HG03342 (cell line): Measurements from ENCODE around the gene PCNX2.
"Not testable (repeated sequence)": the region's sequence is repeated elsewhere in the genome, so short reads cannot be mapped to it uniquely, and the experiment has no call there.

Experiments
- ATAC-seq: cut with Tn5 transposase; IDR thresholded peaks from one replicate; pipeline ENCODE4 v1.9.1; 2021; ENCODE audit warnings: mild to moderate bottlenecking, moderate library complexity; ENCODE audit not compliant: unreplicated experiment

The PCNX2 gene

GRCh38 chr1:233163696-233164095 lies 131.8 kb downstream of the PCNX2 start:
- ATAC-seq = no peak

DNA sequence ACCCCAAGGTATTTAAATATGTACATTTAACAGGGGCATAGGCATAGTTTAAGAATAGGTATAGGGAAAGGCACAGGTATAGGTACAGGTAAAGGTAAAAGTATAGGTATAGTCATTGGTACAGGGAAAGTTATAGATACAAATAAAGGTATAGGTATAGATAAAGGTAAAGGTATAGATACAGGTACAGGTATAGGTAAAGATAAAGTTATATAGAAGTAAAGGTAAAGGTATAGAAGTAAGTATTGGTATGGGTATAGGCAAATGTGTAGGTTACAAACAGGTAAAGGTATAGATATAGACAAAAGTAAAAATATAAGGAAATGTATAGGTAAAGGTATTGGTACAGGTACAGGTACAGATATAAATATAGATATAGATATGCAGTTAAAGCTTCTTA lies 137.2 kb downstream of the PCNX2 start:
- no peak for ATAC-seq

DNA sequence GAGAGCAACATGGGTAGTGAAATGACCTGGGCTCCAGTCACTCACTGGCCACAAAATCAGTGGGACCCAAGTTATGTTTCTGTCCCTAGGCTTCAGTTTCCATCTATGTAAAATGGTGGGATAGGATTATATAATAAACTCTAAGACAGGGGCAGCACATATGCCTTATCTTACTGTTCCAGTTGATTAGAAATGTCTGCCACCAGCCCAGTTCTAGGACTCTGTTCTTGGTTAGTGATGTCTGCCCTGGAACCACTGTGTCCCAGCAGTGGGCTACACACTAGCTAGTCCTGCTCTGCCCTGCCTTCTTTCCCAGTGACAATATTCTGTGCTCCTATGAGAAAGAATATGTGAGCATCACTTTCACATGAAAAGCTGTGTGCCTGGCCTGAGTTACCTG lies 138.3 kb downstream of the PCNX2 start:
- ATAC-seq = no peak

GRCh38 chr1:233151861-233152260 lies 143.7 kb downstream of the PCNX2 start:
- ATAC-seq = no peak

GRCh38 chr1:233144434-233144833 lies 151.1 kb downstream of the PCNX2 start:
- no peak for ATAC-seq

DNA sequence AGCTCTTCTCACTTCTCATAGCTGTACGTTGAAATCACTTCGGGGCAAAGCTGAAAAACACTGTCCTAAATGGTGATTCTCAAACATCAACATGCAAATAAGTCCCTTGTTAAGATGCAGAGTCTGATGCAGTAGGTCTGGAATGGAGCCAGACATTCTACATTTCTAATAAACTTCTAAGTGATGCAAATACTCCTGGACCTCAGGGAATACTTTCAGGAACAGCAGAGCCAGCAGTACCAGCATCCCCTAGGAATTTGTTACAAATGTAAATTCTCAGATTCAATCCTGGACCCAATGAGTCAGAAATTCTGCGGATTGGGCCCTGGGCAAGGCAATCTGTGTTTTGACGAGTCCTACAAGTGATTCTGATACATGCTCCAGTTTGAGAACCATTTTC lies 152.3 kb downstream of the PCNX2 start:
- no peak for ATAC-seq

DNA sequence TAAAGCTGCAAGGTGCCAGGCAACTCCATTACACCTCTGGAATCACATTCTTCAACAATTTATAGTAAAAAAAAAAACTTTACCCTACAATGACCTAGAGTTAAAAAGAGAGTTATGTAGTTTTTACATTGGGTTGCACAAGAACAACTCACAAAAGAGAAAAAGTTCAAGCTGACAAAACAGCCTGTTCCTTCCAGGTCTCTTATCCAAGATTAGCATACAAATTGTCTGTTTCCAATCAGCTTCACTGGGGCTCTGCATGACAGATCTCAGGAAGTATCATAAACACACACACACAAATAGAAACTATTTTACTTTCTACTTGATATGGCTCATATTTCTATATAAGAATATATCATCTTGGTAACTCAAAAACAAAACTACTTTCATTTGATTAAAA lies 154.6 kb downstream of the PCNX2 start:
- ATAC-seq = no peak

DNA sequence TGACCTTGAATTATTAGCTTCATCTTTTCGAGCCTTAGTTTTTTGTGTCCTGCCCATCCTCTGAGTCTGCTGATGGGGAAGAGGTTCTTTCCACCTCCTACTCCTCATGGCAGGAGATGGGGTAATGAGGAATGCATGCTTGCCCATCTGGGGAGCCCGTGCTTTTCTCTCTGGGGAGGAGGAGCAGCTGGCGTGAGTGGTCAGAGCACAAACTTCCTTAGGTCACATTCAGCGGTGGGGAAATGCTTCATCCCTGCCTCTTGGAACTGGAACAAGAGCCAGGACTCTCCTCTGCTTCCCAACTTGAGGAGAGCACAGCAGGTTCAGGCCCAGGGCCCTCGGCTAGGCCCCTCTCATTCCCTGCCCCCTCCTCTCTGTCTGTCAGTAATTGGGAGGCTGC lies 155.0 kb downstream of the PCNX2 start:
- ATAC-seq = no peak

GRCh38 chr1:233138788-233139585 lies 156.5 kb downstream of the PCNX2 start:
- no peak for ATAC-seq

DNA sequence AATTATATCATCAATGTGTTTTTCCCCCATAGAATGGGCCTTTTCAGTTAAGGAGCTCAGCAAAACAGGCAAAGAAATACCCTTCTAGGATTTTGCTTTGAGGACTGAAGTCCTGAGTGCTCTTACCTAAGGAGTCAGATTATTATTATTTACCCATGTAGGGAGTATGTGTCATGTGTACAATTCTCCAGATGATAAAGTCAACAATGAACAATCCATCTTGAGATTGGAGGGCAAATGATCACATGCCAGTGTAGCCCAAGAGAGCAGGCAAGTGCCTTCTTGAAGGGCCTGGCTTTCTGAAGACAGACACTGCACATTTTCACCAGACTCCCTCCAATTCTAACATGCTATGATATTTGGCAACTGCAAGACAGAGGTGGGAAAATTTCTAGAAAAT lies 159.7 kb downstream of the PCNX2 start:
- no peak for ATAC-seq

DNA sequence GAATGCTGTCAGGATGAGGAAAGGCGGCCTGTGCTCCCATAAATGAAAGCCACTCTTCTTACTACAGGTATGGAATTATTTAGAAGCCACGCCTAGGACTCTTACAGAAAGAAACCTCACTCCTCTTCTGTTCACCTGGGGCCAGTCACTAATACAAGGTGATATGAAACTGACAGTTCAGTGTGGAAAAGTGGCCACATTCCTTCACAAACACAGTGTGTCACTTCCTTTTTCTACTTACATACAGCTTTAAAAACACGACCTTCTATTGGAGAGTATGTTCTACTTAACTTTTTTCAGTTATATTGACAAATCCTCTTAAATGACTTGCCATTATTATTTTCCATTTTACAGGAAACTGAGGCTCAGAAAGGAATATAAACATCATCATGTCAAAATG lies 163.1 kb downstream of the PCNX2 start:
- no peak for ATAC-seq

- ATAC-seq = not testable (repeated sequence)
Observed at GRCh38 chr1:233129031-233129430, 166.5 kb downstream of the PCNX2 start.

- no peak for ATAC-seq
Observed at GRCh38 chr1:233127157-233127556, 168.4 kb downstream of the PCNX2 start.

DNA sequence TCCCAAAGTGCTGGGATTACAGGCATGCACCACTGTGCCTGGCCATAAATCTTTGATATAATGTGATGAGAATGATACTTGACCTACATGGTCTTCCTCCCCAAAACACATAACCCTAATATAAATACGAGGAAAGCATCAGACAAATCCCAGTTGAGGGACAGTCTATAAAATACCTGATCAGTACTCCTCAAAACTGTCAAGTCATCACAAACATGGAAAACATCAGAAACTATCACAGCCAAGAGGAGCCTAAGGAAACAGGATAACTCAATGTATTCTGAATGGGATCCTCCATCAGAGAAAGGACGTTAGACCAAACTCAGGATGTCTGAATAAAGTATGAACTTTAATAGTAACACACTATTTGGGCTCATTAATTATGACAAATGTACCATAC lies 172.7 kb downstream of the PCNX2 start:
- no peak for ATAC-seq

DNA sequence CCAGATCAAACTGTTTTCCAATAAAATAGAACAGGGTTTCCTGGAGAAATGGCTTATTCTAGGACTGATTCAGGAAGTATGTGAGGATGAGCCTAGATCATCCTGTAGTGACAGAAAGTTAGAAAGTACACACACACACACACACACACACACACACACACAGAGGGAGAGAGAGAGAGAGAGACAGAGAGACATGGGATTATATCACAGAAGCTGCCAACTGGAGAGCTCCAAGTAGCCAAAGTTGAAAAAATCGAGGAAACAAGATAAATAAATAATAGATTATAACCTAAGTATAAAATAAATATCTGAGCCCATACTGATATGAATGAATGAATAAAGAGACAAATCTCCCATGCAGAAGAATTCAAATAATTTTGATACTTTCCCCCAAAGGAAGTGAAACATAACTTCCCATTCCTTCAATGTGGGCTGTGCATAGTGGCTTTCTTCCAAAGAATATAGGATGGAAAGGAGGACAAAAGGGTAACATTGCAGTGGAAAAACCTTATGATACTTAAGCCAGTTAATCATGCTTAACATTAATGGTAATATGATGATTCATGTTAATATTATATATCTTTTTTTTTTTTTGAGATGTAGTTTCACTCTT lies 173.5 kb downstream of the PCNX2 start:
- ATAC-seq = no peak

- ATAC-seq = no peak
Observed at GRCh38 chr1:233114860-233115259, 180.7 kb downstream of the PCNX2 start.

- ATAC-seq = no peak
Observed at GRCh38 chr1:233114159-233114558, 181.4 kb downstream of the PCNX2 start.

- peak; percentile 83 for ATAC-seq
Observed at GRCh38 chr1:233113009-233113879, 182.3 kb downstream of the PCNX2 start.

GRCh38 chr1:233112186-233113008 lies 183.1 kb downstream of the PCNX2 start:
- no peak for ATAC-seq

DNA sequence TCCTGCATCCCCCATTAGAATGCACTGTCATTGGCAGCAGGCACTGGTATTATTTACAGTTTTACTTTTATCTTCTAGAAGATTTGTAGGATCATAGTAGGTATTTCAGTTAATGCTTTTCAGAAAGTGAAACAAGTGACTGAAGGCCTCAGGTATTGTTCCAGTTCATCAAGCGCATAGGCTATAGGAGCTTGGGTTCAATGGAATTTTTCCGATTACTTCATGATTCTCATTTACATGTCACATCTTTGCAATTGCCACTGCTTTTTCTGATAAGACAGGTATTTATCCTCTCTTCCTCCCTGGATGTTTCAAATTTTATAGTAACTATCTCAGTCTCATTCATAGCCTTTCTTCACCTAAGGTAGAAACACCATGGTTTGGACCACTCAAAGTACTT lies 183.8 kb downstream of the PCNX2 start:
- ATAC-seq = no peak

- ATAC-seq = no peak
Observed at GRCh38 chr1:233109096-233109495, 186.4 kb downstream of the PCNX2 start.
